HG02642 (cell line): ENCODE measurements around the gene CHST8.

ENCODE experiments used
- ATAC-seq: cut with Tn5 transposase; IDR thresholded peaks from one replicate; pipeline ENCODE4 v1.9.1; 2021; ENCODE audit warnings: mild to moderate bottlenecking; ENCODE audit not compliant: unreplicated experiment, poor library complexity

The CHST8 gene

GRCh38 chr19:33668968-33669367 lies 47.2 kb downstream of the CHST8 start:
- ATAC-seq: no peak

- no peak for ATAC-seq
These were observed 47.6 kb downstream of the CHST8 start for GRCh38 chr19:33669376-33669775.

GRCh38 chr19:33670398-33670797 lies 48.6 kb downstream of the CHST8 start:
- ATAC-seq: no peak

GRCh38 chr19:33671211-33671610 lies 49.5 kb downstream of the CHST8 start:
- ATAC-seq: no peak

- ATAC-seq: no peak
These were observed 51.6 kb downstream of the CHST8 start for GRCh38 chr19:33673258-33673875.

GRCh38 chr19:33673996-33674625 lies 52.4 kb downstream of the CHST8 start:
- no peak for ATAC-seq

GRCh38 chr19:33674626-33675367 lies 53.0 kb downstream of the CHST8 start:
- no peak for ATAC-seq

- no peak for ATAC-seq
These were observed 53.9 kb downstream of the CHST8 start for GRCh38 chr19:33675501-33676124.

GRCh38 chr19:33676999-33677665 lies 55.4 kb downstream of the CHST8 start:
- ATAC-seq: no peak

- no peak for ATAC-seq
These were observed 56.1 kb downstream of the CHST8 start for GRCh38 chr19:33677745-33678426.

- ATAC-seq: no peak
These were observed 57.2 kb downstream of the CHST8 start for GRCh38 chr19:33678796-33679585.

- no peak for ATAC-seq
These were observed 57.9 kb downstream of the CHST8 start for GRCh38 chr19:33679696-33680095.

- ATAC-seq: no peak
These were observed 59.4 kb downstream of the CHST8 start for GRCh38 chr19:33681081-33681680.

- no peak for ATAC-seq
These were observed 62.3 kb downstream of the CHST8 start for GRCh38 chr19:33683881-33684537.

- ATAC-seq: no peak
These were observed 62.9 kb downstream of the CHST8 start for GRCh38 chr19:33684538-33685232.

- no peak for ATAC-seq
These were observed 63.8 kb downstream of the CHST8 start for GRCh38 chr19:33685541-33685940.

GRCh38 chr19:33686262-33686661 lies 64.5 kb downstream of the CHST8 start:
- no peak for ATAC-seq
